Measurements from ENCODE around the gene KIAA1549.
"Not testable (repeated sequence)": the region's sequence is repeated elsewhere in the genome, so short reads cannot be mapped to it uniquely, and the experiment has no call there.

- not testable (repeated sequence) for TF ChIP-seq POLR2AphosphoS5 (IDR thresholded peaks at IDR 0.05); POLR2A (IDR thresholded peaks at IDR 0.05; ENCODE audit: low read depth); CTCF (IDR thresholded peaks at IDR 0.05)
Observed at GRCh38 chr7:138976161-138976560, 5.0 kb downstream of the KIAA1549 start.
